Naive thymus-derived CD4-positive, alpha-beta T cell (primary cell): ENCODE measurements around the gene GSS. TPM values are rescaled to one million over a fixed set of nuclear protein-coding genes. Genes with fewer than 3 reads are reported as not detected.

Experiments used
- ATAC-seq: fragments of 150-1000 bp; cut with Tn5 transposase; 2 replicates; pipeline ENCODE4 v1.10.0; 2021; ENCODE audit warnings: mild to moderate bottlenecking, moderate library complexity
- CTCF ChIA-PET: fragments of 350-600 bp; sonication (Branson Sonifier 250); formaldehyde crosslinking; loops from one replicate; lab custom pipeline; 2021; ENCODE audit warnings: antibody characterized with exemption; lab: Charles Lee
- POLR2A ChIA-PET: fragments of 350-600 bp; sonication (Branson Sonifier 250); formaldehyde crosslinking; loops from one replicate; lab custom pipeline; 2021; ENCODE audit warnings: antibody characterized with exemption, inconsistent platforms; lab: Charles Lee
- DNase-seq, 9 donors: peaks; one replicate each; pipeline versions ENCODE4 v3.0.0 to v3.0.0-alpha.2; 2020 to 2022; ENCODE audit warnings: mixed read lengths in 1 of 9
- H3K27ac ChIP-seq: one replicate; pipeline ENCODE4 v1.7.0; 2013; ENCODE audit warnings: mild to moderate bottlenecking, low read depth, low read length, moderate library complexity
- H3K27me3 ChIP-seq, 2 donors: one replicate each; pipeline ENCODE4 v1.7.0; 2013; ENCODE audit warnings: low read length in 2 of 2, mild to moderate bottlenecking in 2 of 2, moderate library complexity in 2 of 2; ENCODE audit not compliant: control insufficient read depth in 2 of 2, insufficient read depth in 2 of 2
- H3K36me3 ChIP-seq, 3 experiments: 1 replicate in 2 of 3; 2 replicates in 1 of 3; pipeline ENCODE4 v1.7.0; 2013; ENCODE audit warnings: low read length in 3 of 3, mild to moderate bottlenecking in 3 of 3, moderate library complexity in 1 of 3; ENCODE audit not compliant: insufficient read depth in 3 of 3, control insufficient read depth in 2 of 3
- H3K4me1 ChIP-seq, 2 donors: one replicate each; pipeline ENCODE4 v1.7.0; 2013; ENCODE audit warnings: low read length in 2 of 2, mild to moderate bottlenecking in 2 of 2, moderate library complexity in 1 of 2; ENCODE audit not compliant: control insufficient read depth in 2 of 2, insufficient read depth in 2 of 2
- H3K4me3 ChIP-seq: 2 replicates; pipeline ENCODE4 v1.7.0; 2013; ENCODE audit warnings: mild to moderate bottlenecking, low read length
- H3K9me3 ChIP-seq, 3 experiments: 1 replicate in 2 of 3; 2 replicates in 1 of 3; pipeline ENCODE4 v1.7.0; 2013; ENCODE audit warnings: low read length in 3 of 3; ENCODE audit not compliant: control insufficient read depth in 2 of 3
- H3K27ac Mint-ChIP-seq, 9 donors: one replicate each; pipeline ENCODE4 v1.8.0; 2020 to 2022; ENCODE audit warnings: mixed read lengths in 9 of 9, mild to moderate bottlenecking in 8 of 9, moderate library complexity in 5 of 9, inconsistent platforms in 2 of 9
- H3K27me3 Mint-ChIP-seq, 5 donors: one replicate each; pipeline ENCODE4 v1.8.0; 2021 to 2022; ENCODE audit warnings: mixed read lengths in 5 of 5, mild to moderate bottlenecking in 1 of 5
- H3K36me3 Mint-ChIP-seq, 5 donors: one replicate each; pipeline ENCODE4 v1.8.0; 2020 to 2022; ENCODE audit warnings: mixed read lengths in 5 of 5, mild to moderate bottlenecking in 3 of 5, inconsistent platforms in 1 of 5
- H3K4me1 Mint-ChIP-seq, 7 donors: one replicate each; pipeline ENCODE4 v1.8.0; 2020 to 2022; ENCODE audit warnings: mixed read lengths in 7 of 7, mild to moderate bottlenecking in 3 of 7, inconsistent platforms in 1 of 7
- H3K4me3 Mint-ChIP-seq, 10 donors: one replicate each; pipeline ENCODE4 v1.8.0; 2020 to 2022; ENCODE audit warnings: mild to moderate bottlenecking in 10 of 10, mixed read lengths in 10 of 10, moderate library complexity in 6 of 10, inconsistent platforms in 2 of 10
- H3K9me3 Mint-ChIP-seq, 11 donors: one replicate each; pipeline ENCODE4 v1.8.0; 2020 to 2022; ENCODE audit warnings: mixed read lengths in 11 of 11, mild to moderate bottlenecking in 4 of 11, inconsistent platforms in 1 of 11, moderate library complexity in 1 of 11
- intact Hi-C, 2 donors: fragments of 100-400 bp; cut with micrococcal nuclease; formaldehyde crosslinking; loops; one replicate each; pipeline ENCODE4 v1.15.1; 2023
- polyA plus RNA-seq, 2 donors: library from polyadenylated mRNA; unstranded; fragments of 300-500 nt; fragmentation: Illumina TruSeq; gene quantifications; one replicate each; pipeline ENCODE4 v1.2.3, GENCODE V29; 2021
- total RNA-seq, 6 experiments: library from RNA in 5 of 6; stranded (reverse) in 5 of 6; gene quantifications; 1 replicate in 5 of 6; 2 replicates in 1 of 6; pipeline ENCODE4 v1.2.3 and lab custom pipeline; 2021 to 2026

The GSS gene
- 10 to 100 TPM; 25.9 to 54.4 (median 45.8) TPM for total RNA-seq
- polyA plus RNA-seq, result 10 to 100 TPM; 31.6 to 35.5 TPM
- 40.0 reads per million, percentile 66 among the genes with 10 or more reads in this experiment for total RNA-seq (lab: John Stamatoyannopoulos, UW)

DNA sequence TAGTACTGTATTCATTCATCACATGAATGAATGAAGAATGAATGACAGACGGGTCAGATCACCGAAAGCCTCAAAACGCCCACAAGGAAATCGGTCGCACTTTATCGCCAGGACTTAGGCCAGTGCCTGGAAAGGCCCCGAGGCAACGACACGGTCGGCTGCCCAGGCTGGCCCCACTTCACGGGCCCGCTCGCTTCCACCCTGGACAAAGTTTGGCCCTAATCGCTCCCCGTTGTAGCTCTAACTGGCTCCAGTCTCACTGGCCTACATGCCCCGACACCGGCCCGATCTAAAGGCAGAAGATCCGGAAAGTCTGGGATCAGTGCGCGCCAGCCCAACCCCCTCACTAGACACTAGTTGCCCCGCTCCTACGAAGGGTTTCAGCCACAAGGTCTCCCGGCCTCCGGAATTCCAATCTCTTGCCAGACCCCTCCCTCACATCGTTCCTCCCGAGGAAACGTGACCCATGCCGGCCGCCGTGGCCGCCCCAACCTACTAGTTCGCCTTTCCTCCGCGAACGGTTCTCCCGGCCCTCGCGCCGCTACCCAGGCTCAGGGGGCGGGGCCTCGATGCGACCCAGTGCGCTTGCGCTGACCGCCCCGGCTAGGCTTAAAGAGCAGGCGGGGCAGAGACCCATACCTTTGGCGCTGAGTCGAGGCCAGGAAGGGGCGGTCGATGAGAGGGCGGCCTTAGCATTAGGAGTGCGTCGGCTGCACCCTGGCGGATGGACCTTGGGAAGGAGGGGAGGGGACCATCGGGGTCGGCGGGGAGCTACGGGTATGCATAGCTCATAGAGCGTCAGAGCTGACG, at the start of gene GSS, which contains the start of gene MYH7B:
Gene GSS, minus strand, starts transcription at position 576 of the 810 bp plus-strand sequence. CDS start 3,954 bp downstream, outside the sequence.
Gene MYH7B, plus strand, starts transcription at position 638 of the 810 bp plus-strand sequence. CDS start 22,138 bp downstream, outside the sequence.
- peak; percentile 90 to 100 (median 94) for DNase-seq
- H3K4me1 Mint-ChIP-seq, result peaks cover 11 to 40% (median 34%) of the 10 kb centered on the region in 7 donors
- Histone ChIP-seq H3K27ac (peak within 1 kb of the TSS; percentile 77), H3K4me1 (peaks cover 5 to 11% of the 10 kb centered on the region in 2 donors), H3K27me3 (no peaks in the 10 kb centered on the region), H3K4me3 (peak within 1 kb of the TSS; percentile 87), H3K36me3 (peaks cover 0 to 6% (median 0%) of the 10 kb centered on the region in 3 experiments), H3K9me3 (no peaks in the 10 kb centered on the region)
- H3K36me3 Mint-ChIP-seq, result peaks cover 0 to 3% (median 0%) of the 10 kb centered on the region in 5 donors
- H3K27me3 Mint-ChIP-seq, result no peaks in the 10 kb centered on the region
- ATAC-seq, result peak; percentile 97
- peaks cover 0 to 2% (median 0%) of the 10 kb centered on the region in 11 donors for H3K9me3 Mint-ChIP-seq
- CTCF ChIA-PET, result interaction anchor here (1.5 to 5.9 kb wide), 2 partner anchors 82 to 123 kb away, joined by 3 to 33 read pairs; partner anchors contain the start of gene GGT7
- H3K27ac Mint-ChIP-seq, result peak within 1 kb of the TSS; percentile 94 to 98 (median 97)
- H3K4me3 Mint-ChIP-seq, result peak within 1 kb of the TSS; percentile 95 to 100 (median 98)
- POLR2A ChIA-PET, result interaction anchor here (0.7 to 3.6 kb wide), 3 partner anchors 12 to 585 kb away, joined by 3 to 32 read pairs (median 3); partner anchors contain the start of genes ACSS2 and GGT7
- intact Hi-C loops, result loop anchor here (1.0 to 5.0 kb wide), 10 partner anchors 37 to 643 kb away; partner anchors contain the start of genes ACSS2 (in 2 of the 2), TRPC4AP (in 2 of the 2), CEP250 (in 1 of the 2) and ERGIC3 (in 1 of the 2)

GRCh38 chr20:35004749-35005462, 49.3 kb upstream of the GSS start:
- ChIA-PET CTCF (no interaction called here), POLR2A (no interaction called here)
- Mint-ChIP-seq H3K27ac (peak overlapping the region in 3 of 9 donors; percentile 0 to 84 (median 42)), H3K4me3 (no peak overlapping the region), H3K27me3 (no peaks in the 10 kb centered on the region), H3K9me3 (peaks cover 0 to 1% (median 0%) of the 10 kb centered on the region in 11 donors), H3K36me3 (peaks cover 4 to 39% (median 12%) of the 10 kb centered on the region in 5 donors), H3K4me1 (no peaks in the 10 kb centered on the region)
- no peaks in the 10 kb centered on the region for H3K9me3 ChIP-seq
- no peak overlapping the region for H3K27ac ChIP-seq
- intact Hi-C loops, result no loop called here
- H3K4me3 ChIP-seq, result no peak overlapping the region
- no peak for DNase-seq
- H3K4me1 ChIP-seq, result no peaks in the 10 kb centered on the region
- no peak for ATAC-seq
- H3K27me3 ChIP-seq, result no peaks in the 10 kb centered on the region
- H3K36me3 ChIP-seq, result peaks cover 24 to 100% (median 30%) of the 10 kb centered on the region in 3 experiments

GRCh38 chr20:35004051-35004725, 48.6 kb upstream of the GSS start:
- peaks cover 5 to 42% (median 12%) of the 10 kb centered on the region in 5 donors for H3K36me3 Mint-ChIP-seq

GRCh38 chr20:35003211-35004031, 47.8 kb upstream of the GSS start:
- Histone ChIP-seq H3K4me1 (no peaks in the 10 kb centered on the region), H3K36me3 (peaks cover 17 to 100% (median 18%) of the 10 kb centered on the region in 3 experiments), H3K9me3 (no peaks in the 10 kb centered on the region), H3K4me3 (no peak overlapping the region), H3K27me3 (no peaks in the 10 kb centered on the region), H3K27ac (no peak overlapping the region)
- ATAC-seq (no peak), DNase-seq (no peak)
- CTCF ChIA-PET, result no interaction called here
- H3K36me3 Mint-ChIP-seq, result peaks cover 6 to 44% (median 12%) of the 10 kb centered on the region in 5 donors
- H3K9me3 Mint-ChIP-seq, result peaks cover 0 to 4% (median 0%) of the 10 kb centered on the region in 11 donors
- peaks cover 0 to under 1% (median 0%) of the 10 kb centered on the region in 7 donors for H3K4me1 Mint-ChIP-seq
- H3K27me3 Mint-ChIP-seq, result no peaks in the 10 kb centered on the region
- intact Hi-C loops, result loop anchor here in 1 of 2 donors (2.0 kb wide), 2 partner anchors 127 to 169 kb away; partner anchors contain the start of gene ACSS2
- no peak overlapping the region for H3K4me3 Mint-ChIP-seq
- POLR2A ChIA-PET, result no interaction called here
- H3K27ac Mint-ChIP-seq, result no peak overlapping the region

More at GRCh38 chr20:35004051-35004725, 48.6 kb upstream of the GSS start:
- DNase-seq (no peak), ATAC-seq (no peak)
- no peak overlapping the region for H3K4me3 ChIP-seq
- CTCF ChIA-PET, result no interaction called here
- Mint-ChIP-seq H3K4me1 (no peaks in the 10 kb centered on the region), H3K9me3 (peaks cover 0 to 3% (median 0%) of the 10 kb centered on the region in 11 donors), H3K27me3 (no peaks in the 10 kb centered on the region), H3K4me3 (no peak overlapping the region), H3K27ac (peak overlapping the region in 4 of 9 donors; percentile 17 to 84 (median 40))
- no peaks in the 10 kb centered on the region for H3K27me3 ChIP-seq
- H3K27ac ChIP-seq, result no peak overlapping the region
- POLR2A ChIA-PET, result no interaction called here
- intact Hi-C loops, result no loop called here
- H3K9me3 ChIP-seq, result no peaks in the 10 kb centered on the region
- no peaks in the 10 kb centered on the region for H3K4me1 ChIP-seq
- peaks cover 17 to 100% (median 23%) of the 10 kb centered on the region in 3 experiments for H3K36me3 ChIP-seq

DNA sequence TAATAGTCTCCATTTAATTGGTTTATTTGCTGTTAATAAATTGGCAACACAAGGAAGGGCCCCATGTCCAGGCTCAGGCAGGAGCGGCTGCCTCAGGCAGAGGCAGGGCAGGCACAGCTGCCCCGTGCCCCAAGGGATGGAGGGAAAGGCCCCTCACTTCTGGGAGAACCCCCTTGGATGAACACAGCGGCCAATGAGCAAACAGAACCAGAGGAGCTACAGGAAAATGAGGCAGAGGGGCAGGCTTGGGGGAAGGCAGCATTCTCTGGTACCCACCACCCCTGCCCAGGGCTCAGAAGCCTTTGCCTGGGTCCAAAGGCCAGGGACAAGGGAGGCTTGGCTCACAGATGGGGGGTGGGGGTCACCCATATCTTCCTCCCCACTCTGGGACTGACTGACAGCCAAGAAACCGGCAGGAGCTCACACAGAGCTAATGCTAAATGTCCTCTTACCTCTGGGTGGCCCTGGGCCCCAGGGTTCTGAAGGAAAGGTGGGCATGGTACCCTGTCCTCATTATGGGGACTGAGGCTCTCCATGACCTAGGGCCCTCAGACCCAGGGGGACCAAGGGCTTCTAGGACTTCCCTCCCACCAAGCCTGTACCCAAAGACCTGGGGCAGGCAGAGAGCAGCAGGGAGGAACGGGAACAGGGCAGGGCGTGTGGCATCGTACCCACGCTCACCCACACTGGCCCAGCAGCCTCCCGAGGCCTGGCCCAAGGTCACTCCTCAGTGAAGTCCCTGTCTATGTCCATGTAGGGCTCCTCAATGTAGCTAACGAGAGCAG, 47.0 kb upstream of the GSS start:
- Histone ChIP-seq H3K27ac (no peak overlapping the region), H3K9me3 (no peaks in the 10 kb centered on the region), H3K4me3 (no peak overlapping the region), H3K4me1 (no peaks in the 10 kb centered on the region), H3K36me3 (peaks cover 13 to 100% (median 17%) of the 10 kb centered on the region in 3 experiments), H3K27me3 (no peaks in the 10 kb centered on the region)
- H3K27me3 Mint-ChIP-seq, result no peaks in the 10 kb centered on the region
- peak overlapping the region in 2 of 9 donors; percentile 20 to 69 for H3K27ac Mint-ChIP-seq
- peaks cover 4 to 44% (median 16%) of the 10 kb centered on the region in 5 donors for H3K36me3 Mint-ChIP-seq
- CTCF ChIA-PET, result interaction anchor here (0.5 kb wide), 1 partner anchor 230 kb away, joined by 7 read pairs; no protein-coding TSS in a partner anchor
- H3K9me3 Mint-ChIP-seq, result peaks cover 0 to 6% (median 0%) of the 10 kb centered on the region in 11 donors
- POLR2A ChIA-PET, result no interaction called here
- no peak overlapping the region for H3K4me3 Mint-ChIP-seq
- intact Hi-C loops, result loop anchor here in 1 of 2 donors (2.0 kb wide), 2 partner anchors 126 to 168 kb away; partner anchors contain the start of gene ACSS2
- no peak for DNase-seq
- peaks cover 0 to 5% (median 0%) of the 10 kb centered on the region in 7 donors for H3K4me1 Mint-ChIP-seq
- ATAC-seq, result no peak
